K562 (cell line): ENCODE results near the gene DKK3. TPM values are rescaled to one million over a fixed set of nuclear protein-coding genes. Genes with fewer than 3 reads are reported as not detected.

Experiments
- ATAC-seq: fragments of 200-7000 bp; cut with Tn5 transposase; 3 replicates; pipeline ENCODE4 v1.9.1; 2020; ENCODE audit warnings: moderate library complexity
- BruUV-seq: library from RNA; stranded (reverse); fragments of 400-500 nt; replicated peaks from 2 replicates; lab custom pipeline; 2021; lab: Mats Ljungman, UMichigan
- CTCF ChIA-PET: fragments of 300-600 bp; formaldehyde crosslinking; extraction: SDS; loops from one replicate; lab custom pipeline; 2021; ENCODE audit warnings: low intra/inter-chr PET ratio; lab: Yijun Ruan, JAX
- POLR2A ChIA-PET: fragments of 300-600, 350-650 bp; sonication (Branson Sonifier 250); formaldehyde crosslinking; extraction: SDS; loops from one replicate; lab custom pipeline; 2021; ENCODE audit warnings: antibody characterized with exemption, inconsistent platforms; lab: Yijun Ruan, JAX
- DNase-seq, 4 experiments: peaks; one replicate each; pipeline versions ENCODE4 v3.0.0 to v3.0.0-alpha.2; 2011 to 2018; ENCODE audit warnings: low spot score in 3 of 4, mixed read lengths in 3 of 4; ENCODE audit errors: extremely low read depth in 1 of 4
- FAIRE-seq: peaks from 2 replicates; lab custom pipeline; 2011; peaks lifted over from hg19 to GRCh38; lab: Jason Lieb, UNC
- H2AFZ ChIP-seq: 2 replicates; pipeline ENCODE4 v1.6.0; 2011; ENCODE audit warnings: low read depth, low read length, control low read depth, inconsistent platforms
- H3K27ac ChIP-seq: fragments of 200-600 bp; 3 replicates; pipeline ENCODE4 v1.8.0; 2011; ENCODE audit warnings: low read depth, mild to moderate bottlenecking, control low read depth, inconsistent platforms, low read length, moderate library complexity, mixed read lengths; ENCODE audit errors: extremely low read depth
- H3K27me3 ChIP-seq, 2 experiments: fragments of 300-600 bp in 1 of 2; 2 replicates in 1 of 2; 3 replicates in 1 of 2; pipeline versions ENCODE4 v1.6.0 to v1.8.0; 2011; ENCODE audit warnings: inconsistent platforms in 2 of 2, low read length in 2 of 2, mild to moderate bottlenecking in 1 of 2, mixed read lengths in 1 of 2, moderate library complexity in 1 of 2; ENCODE audit not compliant: control insufficient read depth in 2 of 2, insufficient read depth in 2 of 2
- H3K36me3 ChIP-seq: fragments of 300-600 bp; 3 replicates; pipeline ENCODE4 v1.8.0; 2011; ENCODE audit warnings: mild to moderate bottlenecking, low read length, inconsistent platforms; ENCODE audit not compliant: control insufficient read depth, insufficient read depth
- H3K4me1 ChIP-seq, 2 experiments: fragments of 200-600 bp in 1 of 2; replicated peaks in 1 of 2; 2 replicates in 1 of 2; 3 replicates in 1 of 2; pipeline versions ENCODE4 v1.5.1 to v1.8.0; 2011; ENCODE audit warnings: inconsistent platforms in 2 of 2, low read length in 2 of 2, mild to moderate bottlenecking in 1 of 2, mixed read lengths in 1 of 2, moderate library complexity in 1 of 2; ENCODE audit not compliant: control insufficient read depth in 2 of 2, insufficient read depth in 2 of 2
- H3K4me2 ChIP-seq: 2 replicates; pipeline ENCODE4 v1.6.1; 2011; ENCODE audit warnings: low read length, control low read depth, inconsistent platforms, mixed read lengths; ENCODE audit not compliant: insufficient read depth
- H3K4me3 ChIP-seq: fragments of 200-600 bp; sonication (generic), shearing (Covaris generic); 2 replicates; pipeline ENCODE4 v1.5.1; 2016; ENCODE audit warnings: control low read depth, inconsistent platforms
- H3K79me2 ChIP-seq: fragments of 200-600 bp; 3 replicates; pipeline ENCODE4 v1.8.0; 2011; ENCODE audit warnings: low read length, inconsistent platforms; ENCODE audit not compliant: control insufficient read depth, insufficient read depth
- H3K9ac ChIP-seq, 2 experiments: 2 replicates each; pipeline versions ENCODE4 v1.6.0 to v1.6.1; 2011; ENCODE audit warnings: low read depth in 2 of 2, low read length in 2 of 2, control low read depth in 1 of 2, inconsistent platforms in 1 of 2, mild to moderate bottlenecking in 1 of 2, mixed read lengths in 1 of 2; ENCODE audit not compliant: insufficient read depth in 1 of 2
- H3K9me1 ChIP-seq: one replicate; pipeline ENCODE4 v1.6.0; 2011; ENCODE audit warnings: inconsistent platforms, mild to moderate bottlenecking, low read length, moderate library complexity; ENCODE audit not compliant: control insufficient read depth, insufficient read depth
- H3K9me3 ChIP-seq: replicated peaks from 2 replicates; pipeline ENCODE4 v1.5.1; 2011; ENCODE audit warnings: low read depth, low read length, inconsistent platforms; ENCODE audit not compliant: control insufficient read depth, insufficient read depth
- H4K20me1 ChIP-seq: replicated peaks from 2 replicates; pipeline ENCODE4 v1.6.1; 2011; ENCODE audit warnings: low read length, inconsistent platforms, mixed read lengths; ENCODE audit not compliant: control insufficient read depth, insufficient read depth
- COPS2 ChIP-seq: fragments of 450-650 bp; conservative IDR thresholded peaks from 2 replicates; pipeline ENCODE4 v1.6.1; 2016; ENCODE audit warnings: mild to moderate bottlenecking, moderate library complexity
- ERF ChIP-seq: fragments of 450-650 bp; formaldehyde crosslinking; IDR thresholded peaks from 2 replicates; pipeline ENCODE4 v1.4.0; 2020; ENCODE audit warnings: mild to moderate bottlenecking, mixed read lengths
- FOSL1 ChIP-seq: fragments of 200-800 bp; sonication (Bioruptor generic); conservative IDR thresholded peaks from 2 replicates; pipeline ENCODE4 v1.6.1; 2016; ENCODE audit warnings: missing genetic modification characterization, missing compliant biosample characterization
- WGBS: fragments of 100-300 bp; shearing (Covaris generic); methylation state at CpG from one replicate; pipeline ENCODE4 v1.1.6; 2016; ENCODE audit warnings: low coverage, mixed read lengths; ENCODE audit not compliant: insufficient coverage; ENCODE audit errors: missing lambda C conversion rate; 5-methylcytosine and 5-hydroxymethylcytosine counted together
- in situ Hi-C: fragments of 300-500 bp; cut with MboI; formaldehyde crosslinking; loops from 4 replicates; pipeline ENCODE4 v1.15.0; 2018; ENCODE audit warnings: inconsistent platforms, mixed read lengths
- intact Hi-C: fragments of 100-400 bp; cut with micrococcal nuclease; formaldehyde crosslinking; loops from 2 replicates; pipeline ENCODE4 v1.14.2; 2022
- polyA plus RNA-seq, 8 experiments: library from polyadenylated mRNA; depleted of rRNA in 4 of 8; stranded (reverse) in 5 of 8; unstranded in 3 of 8; fragments of >200 nt; fragmentation: Nextera tagmentation in 2 of 8; fragmentation: Illumina TruSeq in 1 of 8; extraction: Ambion mirVana in 2 of 8; extraction: Trizol in 1 of 8; gene quantifications; 2 replicates each; pipeline versions ENCODE4 v1.2.1 to v1.2.3, GENCODE V29; 2011 to 2014; ENCODE audit warnings: inconsistent platforms in 1 of 8, missing spikeins in 1 of 8
- total RNA-seq, 7 experiments: library from RNA; depleted of rRNA in 6 of 7; stranded (reverse); fragments of >200 nt in 6 of 7; fragmentation: Illumina TruSeq in 2 of 7; extraction: Trizol in 2 of 7; gene quantifications; 2 replicates each; pipeline versions ENCODE4 v1.2.1 to v1.2.3, GENCODE V29; 2011 to 2021; ENCODE audit warnings: low replicate concordance in 1 of 7
- TF ChIP-seq, protein P1 (sequence below): fragments of 450-650 bp; IDR thresholded peaks from 2 replicates; pipeline ENCODE4 v1.6.1; 2016; ENCODE audit warnings: mild to moderate bottlenecking
- TF ChIP-seq, protein P2 (sequence below): sonication (generic); formaldehyde crosslinking; IDR thresholded peaks from 2 replicates; pipeline ENCODE4 v1.5.0; 2020; ENCODE audit warnings: missing genetic modification reagents
- TF ChIP-seq, protein P3 (sequence below): sonication (generic); formaldehyde crosslinking; IDR thresholded peaks from 2 replicates; pipeline ENCODE4 v1.9.0; 2022; ENCODE audit warnings: mild to moderate bottlenecking, missing genetic modification reagents

The DKK3 gene
- total and polyA plus RNA-seq, 9 of the 15 experiments (the other 6 are each of a cell fraction or from before 2014, with no cell fraction given), result 0.14 to 0.85 (median 0.38) TPM; not detected in 6

DNA sequence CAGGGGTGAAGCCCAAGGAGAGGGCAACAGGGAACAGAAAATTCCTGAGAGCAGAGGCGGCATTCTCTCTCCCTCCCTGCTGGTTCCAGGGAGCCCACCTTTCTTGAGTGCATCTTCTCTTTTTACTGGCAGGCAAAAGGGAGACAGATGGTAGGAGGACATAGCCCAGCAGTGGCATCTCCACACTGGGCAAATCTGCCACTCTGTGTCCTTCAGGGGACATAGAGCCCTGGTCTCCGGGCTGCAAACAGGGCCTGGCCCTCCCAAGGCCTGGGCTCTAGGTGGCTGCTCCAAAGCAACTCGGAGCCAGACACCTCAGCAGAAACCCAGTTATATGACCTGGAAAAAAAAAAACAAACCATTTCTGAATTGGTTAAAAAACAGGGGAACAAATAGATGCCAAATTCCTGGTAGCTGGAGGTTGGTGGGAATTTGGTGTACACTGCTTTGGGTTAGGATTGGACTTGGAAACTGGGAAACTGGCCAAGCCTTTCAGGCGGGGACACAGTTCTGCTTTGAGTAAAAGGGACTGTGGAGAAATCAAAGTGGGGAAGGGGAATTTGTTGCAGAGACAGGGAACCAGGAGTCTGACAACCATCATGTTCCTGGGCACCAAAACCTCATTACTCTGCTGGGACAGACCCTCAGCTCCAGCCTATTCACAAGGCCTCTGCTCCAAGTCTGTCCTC is 23.6 kb upstream of the DKK3 start (continued):
- TF ChIP-seq, protein P1, sequence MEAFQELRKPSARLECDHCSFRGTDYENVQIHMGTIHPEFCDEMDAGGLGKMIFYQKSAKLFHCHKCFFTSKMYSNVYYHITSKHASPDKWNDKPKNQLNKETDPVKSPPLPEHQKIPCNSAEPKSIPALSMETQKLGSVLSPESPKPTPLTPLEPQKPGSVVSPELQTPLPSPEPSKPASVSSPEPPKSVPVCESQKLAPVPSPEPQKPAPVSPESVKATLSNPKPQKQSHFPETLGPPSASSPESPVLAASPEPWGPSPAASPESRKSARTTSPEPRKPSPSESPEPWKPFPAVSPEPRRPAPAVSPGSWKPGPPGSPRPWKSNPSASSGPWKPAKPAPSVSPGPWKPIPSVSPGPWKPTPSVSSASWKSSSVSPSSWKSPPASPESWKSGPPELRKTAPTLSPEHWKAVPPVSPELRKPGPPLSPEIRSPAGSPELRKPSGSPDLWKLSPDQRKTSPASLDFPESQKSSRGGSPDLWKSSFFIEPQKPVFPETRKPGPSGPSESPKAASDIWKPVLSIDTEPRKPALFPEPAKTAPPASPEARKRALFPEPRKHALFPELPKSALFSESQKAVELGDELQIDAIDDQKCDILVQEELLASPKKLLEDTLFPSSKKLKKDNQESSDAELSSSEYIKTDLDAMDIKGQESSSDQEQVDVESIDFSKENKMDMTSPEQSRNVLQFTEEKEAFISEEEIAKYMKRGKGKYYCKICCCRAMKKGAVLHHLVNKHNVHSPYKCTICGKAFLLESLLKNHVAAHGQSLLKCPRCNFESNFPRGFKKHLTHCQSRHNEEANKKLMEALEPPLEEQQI, result no peak
- TF ChIP-seq, protein P2, sequence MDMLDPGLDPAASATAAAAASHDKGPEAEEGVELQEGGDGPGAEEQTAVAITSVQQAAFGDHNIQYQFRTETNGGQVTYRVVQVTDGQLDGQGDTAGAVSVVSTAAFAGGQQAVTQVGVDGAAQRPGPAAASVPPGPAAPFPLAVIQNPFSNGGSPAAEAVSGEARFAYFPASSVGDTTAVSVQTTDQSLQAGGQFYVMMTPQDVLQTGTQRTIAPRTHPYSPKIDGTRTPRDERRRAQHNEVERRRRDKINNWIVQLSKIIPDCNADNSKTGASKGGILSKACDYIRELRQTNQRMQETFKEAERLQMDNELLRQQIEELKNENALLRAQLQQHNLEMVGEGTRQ (CRISPR knock-in tag), result no peak

DNA sequence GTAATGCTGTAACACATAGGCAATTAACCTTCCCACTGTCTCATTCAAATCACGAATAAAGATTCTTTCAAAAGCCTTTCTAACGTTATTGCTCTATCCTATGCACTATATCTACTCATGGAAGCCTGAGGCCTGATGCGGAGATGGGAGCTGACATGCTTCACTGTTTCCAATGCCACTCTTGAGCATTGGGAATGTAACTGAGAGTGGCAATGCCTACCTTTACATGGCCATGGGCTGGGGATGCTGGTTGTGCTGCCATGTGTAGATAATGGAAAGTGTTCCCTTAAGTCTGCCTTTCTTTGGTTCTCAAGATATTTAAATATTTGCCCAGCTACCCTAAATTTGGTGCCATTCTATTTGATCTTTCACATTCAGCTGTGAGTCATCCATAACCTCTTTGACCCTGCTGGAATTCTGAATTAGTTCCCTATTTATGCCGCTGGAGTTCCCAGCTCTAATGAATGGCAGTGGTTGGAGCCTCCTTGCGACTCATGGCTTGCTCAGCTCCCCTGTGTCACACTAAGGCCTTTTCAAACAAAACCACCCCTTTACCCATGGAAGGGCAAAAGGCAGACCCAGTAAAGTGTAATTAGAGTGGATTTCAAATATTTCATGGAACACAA is 21.4 kb upstream of the DKK3 start:
- FAIRE-seq (no peak), ATAC-seq (no peak), DNase-seq (no peak)
- no peaks in the 10 kb centered on the region for H3K36me3 ChIP-seq
- H3K9ac ChIP-seq, result no peak overlapping the region
- peaks cover 5 to 7% of the 10 kb centered on the region in 2 experiments; a peak in 4 of 5 replicates for H3K27me3 ChIP-seq
- BruUV-seq, result no TSS peak
- H3K9me3 ChIP-seq, result no peaks in the 10 kb centered on the region
- no peaks in the 10 kb centered on the region for H3K9me1 ChIP-seq
- H3K4me2 ChIP-seq, result no peak overlapping the region
- H3K4me1 ChIP-seq, result peaks cover 5 to 9% of the 10 kb centered on the region in 2 experiments; a peak in 2 of 5 replicates
- no peak overlapping the region for H2AFZ ChIP-seq
- H3K79me2 ChIP-seq, result no peaks in the 10 kb centered on the region
- H3K27ac ChIP-seq, result no peak overlapping the region
- no peak overlapping the region for H3K4me3 ChIP-seq
- 20% methylated on average over 5 of the region's 5 CpGs for WGBS
- intact Hi-C loops, result no loop called here
- ChIA-PET CTCF (no interaction called here), POLR2A (no interaction called here)
- TF ChIP-seq, protein P3, sequence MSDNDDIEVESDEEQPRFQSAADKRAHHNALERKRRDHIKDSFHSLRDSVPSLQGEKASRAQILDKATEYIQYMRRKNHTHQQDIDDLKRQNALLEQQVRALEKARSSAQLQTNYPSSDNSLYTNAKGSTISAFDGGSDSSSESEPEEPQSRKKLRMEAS (CRISPR knock-in tag), result no peak
- TF ChIP-seq FOSL1 (tag) (peak; percentile 56), ERF (CRISPR knock-in tag) (no peak), COPS2 (no peak)
- in situ Hi-C loops, result no loop called here
- no peaks in the 10 kb centered on the region for H4K20me1 ChIP-seq
